Fibroblast of pulmonary artery (primary cell): ENCODE measurements around the gene ISL2.
A peak's percentile ranks its signal among the peaks of the same experiment; 100 is the strongest.

Experiments
- DNase-seq: peaks from one replicate; pipeline ENCODE4 v3.0.0-alpha.2; 2010; ENCODE audit warnings: low read depth
- H3K4me3 ChIP-seq: replicated peaks from 2 replicates; pipeline ENCODE4 v1.5.1; 2011; ENCODE audit warnings: low read depth, mild to moderate bottlenecking, control low read depth, low read length, moderate library complexity
- TF ChIP-seq, protein P1 (sequence below): IDR thresholded peaks from 2 replicates; pipeline ENCODE4 v1.5.1; 2011; ENCODE audit warnings: mild to moderate bottlenecking, control low read depth, low read length, inconsistent platforms; ENCODE audit errors: missing control alignments

ISL2 gene

DNA sequence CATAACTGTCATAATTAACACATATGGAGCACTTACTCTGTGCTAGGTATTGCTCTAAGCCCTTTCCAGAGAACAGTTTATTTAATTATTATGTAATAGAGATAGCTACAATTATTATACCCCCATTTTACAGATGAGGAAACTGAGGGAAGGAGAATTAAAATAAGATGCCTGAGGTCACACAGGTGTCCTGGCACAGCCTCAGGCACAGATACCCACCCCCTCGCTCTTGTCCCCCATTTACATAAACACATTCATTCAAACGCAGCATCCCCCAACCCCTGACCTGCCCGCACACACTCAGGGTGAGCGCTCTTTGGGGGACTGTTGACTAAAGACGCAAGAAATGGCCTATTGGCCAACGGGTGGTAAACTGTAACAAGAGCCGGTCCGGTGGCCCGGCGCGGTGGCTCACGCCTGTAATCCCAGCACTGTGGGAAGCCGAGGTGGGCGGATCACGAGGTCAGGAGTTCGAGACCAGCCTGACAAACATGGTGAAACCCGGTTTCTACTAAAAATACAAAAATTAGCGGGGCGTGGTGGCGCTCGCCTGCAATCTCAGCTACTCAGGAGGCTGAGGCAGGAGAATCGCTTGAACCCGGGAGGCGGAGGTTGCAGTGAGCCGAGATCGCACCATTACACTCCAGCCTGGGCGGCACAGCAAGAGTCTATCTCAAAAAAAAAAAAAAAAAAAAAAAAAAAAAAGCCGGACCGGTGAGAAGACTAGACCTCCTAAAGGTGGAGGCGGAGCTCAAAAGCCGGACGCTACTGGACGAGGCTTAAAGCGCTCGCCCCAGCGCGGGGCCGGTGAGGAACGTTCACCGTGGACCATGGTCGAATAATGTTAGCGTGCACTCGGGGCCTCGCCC, 1.9 kb upstream of the ISL2 start:
- no peak for DNase-seq
- no peak overlapping the region for H3K4me3 ChIP-seq
- TF ChIP-seq, protein P1, sequence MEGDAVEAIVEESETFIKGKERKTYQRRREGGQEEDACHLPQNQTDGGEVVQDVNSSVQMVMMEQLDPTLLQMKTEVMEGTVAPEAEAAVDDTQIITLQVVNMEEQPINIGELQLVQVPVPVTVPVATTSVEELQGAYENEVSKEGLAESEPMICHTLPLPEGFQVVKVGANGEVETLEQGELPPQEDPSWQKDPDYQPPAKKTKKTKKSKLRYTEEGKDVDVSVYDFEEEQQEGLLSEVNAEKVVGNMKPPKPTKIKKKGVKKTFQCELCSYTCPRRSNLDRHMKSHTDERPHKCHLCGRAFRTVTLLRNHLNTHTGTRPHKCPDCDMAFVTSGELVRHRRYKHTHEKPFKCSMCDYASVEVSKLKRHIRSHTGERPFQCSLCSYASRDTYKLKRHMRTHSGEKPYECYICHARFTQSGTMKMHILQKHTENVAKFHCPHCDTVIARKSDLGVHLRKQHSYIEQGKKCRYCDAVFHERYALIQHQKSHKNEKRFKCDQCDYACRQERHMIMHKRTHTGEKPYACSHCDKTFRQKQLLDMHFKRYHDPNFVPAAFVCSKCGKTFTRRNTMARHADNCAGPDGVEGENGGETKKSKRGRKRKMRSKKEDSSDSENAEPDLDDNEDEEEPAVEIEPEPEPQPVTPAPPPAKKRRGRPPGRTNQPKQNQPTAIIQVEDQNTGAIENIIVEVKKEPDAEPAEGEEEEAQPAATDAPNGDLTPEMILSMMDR = no peak

DNA sequence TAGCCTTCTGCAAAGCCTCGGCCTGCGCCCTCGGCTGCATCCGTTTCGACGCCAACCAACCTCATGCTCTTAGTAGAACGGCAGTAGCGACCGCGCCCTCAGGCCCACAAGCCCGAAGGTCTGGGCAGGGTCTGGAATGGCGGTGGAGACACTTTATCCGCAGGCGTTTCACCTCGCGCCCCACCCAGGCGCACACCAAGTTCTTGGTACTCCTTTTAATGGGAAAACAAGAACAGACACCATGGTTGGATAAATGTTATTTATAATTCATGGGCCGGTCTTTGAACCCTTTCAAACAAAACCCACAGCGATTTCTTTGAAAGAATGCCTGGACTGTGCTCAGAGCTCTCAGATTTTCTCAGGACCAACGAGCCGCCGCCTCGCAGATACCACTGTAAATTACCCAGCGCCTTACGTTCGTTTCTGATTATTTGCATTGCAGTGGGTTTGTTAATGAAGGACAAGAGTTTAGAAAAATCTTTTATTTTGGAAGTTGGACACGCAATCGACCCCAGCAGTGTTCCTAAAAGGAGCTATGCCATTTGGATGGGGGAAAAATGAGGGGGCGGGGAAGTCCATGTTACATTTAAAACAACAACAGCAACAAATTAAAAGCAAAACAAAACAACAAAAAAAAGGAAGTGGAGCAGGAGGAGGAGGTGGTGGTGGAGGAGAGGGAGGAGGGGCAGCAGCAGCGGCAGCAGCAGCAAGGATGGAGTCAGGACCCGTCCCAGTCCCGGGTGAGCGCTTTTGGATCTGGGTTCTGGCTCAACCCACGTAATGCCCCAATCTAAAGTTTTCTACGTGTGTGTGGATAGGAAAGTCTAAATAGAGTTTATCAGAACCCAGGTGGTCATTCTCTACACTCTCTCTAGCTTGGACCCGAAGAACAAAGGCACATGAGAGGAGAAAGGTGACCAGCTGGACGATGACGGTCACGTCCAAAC, 993 bp upstream of the ISL2 start:
- TF ChIP-seq, protein P1 = no peak
- no peak for DNase-seq
- peak overlapping the region; percentile 51 for H3K4me3 ChIP-seq

DNA sequence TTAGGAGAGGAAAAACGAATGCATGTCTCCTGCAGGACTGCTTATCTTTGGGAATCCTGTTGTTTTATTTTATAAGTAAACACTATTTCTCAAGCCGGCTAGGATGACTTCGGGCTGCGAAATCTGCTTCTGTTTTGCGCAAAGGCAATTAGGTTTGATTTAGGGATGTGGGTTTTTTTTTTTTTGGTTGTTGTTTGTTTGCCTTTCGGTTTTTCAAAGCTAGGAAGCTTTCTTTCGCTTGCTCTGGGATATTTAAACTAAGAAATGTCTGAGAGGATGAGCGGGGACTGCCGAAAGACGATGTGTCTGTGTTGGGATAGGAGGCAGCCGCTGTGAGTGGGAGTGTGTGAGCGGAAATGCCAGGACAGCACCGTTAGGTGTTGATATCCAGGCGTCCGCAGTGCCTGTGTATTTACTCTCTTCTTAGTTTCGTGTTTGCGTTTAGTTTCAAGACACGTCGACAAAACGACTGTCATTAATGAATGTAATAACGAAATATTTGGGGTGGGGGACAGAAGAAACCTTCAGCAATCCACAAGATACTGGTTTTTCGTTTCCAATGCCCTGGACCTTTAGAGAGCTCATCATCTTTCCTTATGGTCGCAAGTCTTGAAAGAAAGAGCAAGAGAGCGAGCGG, 604 bp downstream of the ISL2 start:
- peak overlapping the region; percentile 51 for H3K4me3 ChIP-seq
- TF ChIP-seq, protein P1 = no peak
- DNase-seq = peak; percentile 35

DNA sequence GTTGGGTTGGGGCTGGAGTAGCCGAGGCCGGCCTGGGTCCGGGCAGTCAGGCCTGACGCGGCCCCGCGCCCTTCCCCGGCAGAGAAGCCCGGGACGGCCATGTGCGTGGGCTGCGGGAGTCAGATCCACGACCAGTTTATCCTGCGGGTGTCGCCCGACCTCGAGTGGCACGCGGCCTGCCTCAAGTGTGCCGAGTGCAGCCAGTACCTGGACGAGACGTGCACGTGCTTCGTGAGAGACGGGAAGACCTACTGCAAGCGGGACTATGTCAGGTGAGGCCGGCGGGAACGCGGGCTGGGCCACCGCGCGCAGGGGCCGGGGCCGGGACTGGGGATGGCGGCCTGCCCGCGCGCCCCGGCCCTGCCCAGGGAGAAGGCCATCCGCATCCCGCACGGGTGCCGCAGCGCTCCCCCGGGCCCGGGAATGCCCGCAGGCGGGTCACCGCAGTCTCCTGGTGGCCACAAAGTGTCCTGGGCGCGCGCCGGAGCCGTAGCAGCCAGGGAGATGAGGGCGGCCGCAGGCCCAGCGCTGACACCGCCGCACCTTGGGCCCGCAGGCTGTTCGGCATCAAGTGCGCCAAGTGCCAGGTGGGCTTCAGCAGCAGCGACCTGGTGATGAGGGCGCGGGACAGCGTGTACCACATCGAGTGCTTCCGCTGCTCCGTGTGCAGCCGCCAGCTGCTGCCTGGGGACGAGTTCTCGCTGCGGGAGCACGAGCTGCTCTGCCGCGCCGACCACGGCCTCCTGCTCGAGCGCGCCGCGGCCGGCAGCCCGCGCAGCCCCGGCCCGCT, 1.3 kb downstream of the ISL2 start:
- TF ChIP-seq, protein P1 = no peak
- DNase-seq = no peak
- H3K4me3 ChIP-seq = peak overlapping the region; percentile 51

DNA sequence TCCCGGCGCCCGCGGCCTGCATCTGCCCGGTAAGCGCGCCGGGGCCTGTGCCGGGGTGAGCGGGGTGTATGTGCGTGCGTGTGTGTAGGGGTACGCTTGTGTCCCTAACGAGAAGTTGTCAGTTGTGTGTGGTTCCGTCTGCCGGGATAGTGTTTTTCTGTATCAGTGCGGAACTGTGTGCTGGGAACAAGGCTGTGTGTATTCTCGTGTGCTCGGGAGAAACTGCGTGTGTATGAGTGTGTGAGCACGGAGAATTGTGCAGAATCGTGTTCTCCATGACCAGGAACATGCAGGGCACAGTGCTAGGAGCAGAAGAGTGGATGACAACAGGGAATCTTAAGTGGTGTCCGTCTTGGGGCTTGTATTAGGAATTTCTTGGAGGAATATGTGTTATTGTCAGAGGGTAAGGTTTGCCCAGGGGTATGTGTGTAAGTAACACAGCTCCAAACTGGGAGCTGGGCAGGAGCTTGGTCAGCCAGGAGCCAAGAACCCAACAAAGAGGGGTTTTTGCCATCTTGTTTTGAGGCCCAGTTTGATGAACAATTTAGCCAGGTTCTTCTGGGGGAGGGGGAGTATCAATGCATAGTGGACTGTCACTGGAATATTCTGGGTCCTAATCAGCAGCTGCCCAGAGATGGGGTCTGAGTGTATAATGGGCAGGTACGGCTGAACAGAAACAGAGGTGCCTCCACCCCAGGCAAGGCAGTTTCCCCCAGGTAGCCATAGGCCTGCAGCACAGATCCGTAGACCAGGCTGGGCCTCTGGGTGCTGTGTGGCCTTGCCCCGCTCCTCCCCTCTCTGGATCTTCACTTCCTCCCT, 2.1 kb downstream of the ISL2 start:
- H3K4me3 ChIP-seq = no peak overlapping the region
- no peak for DNase-seq
- TF ChIP-seq, protein P1 = no peak
